A673 (cell line): ENCODE data around the gene TRAPPC10. TPM values are rescaled to one million over a fixed set of nuclear protein-coding genes. Genes with fewer than 3 reads are reported as not detected.

ENCODE experiments used
- BruUV-seq: library from RNA; stranded (reverse); fragments of 400-500 nt; replicated peaks from 2 replicates; lab custom pipeline; 2021; lab: Mats Ljungman, UMichigan
- CTCF ChIA-PET: fragments of 300-600 bp; sonication (Branson Sonifier 250); formaldehyde crosslinking; loops from one replicate; lab custom pipeline; 2022; ENCODE audit warnings: antibody characterized with exemption; lab: Charles Lee
- POLR2A ChIA-PET: fragments of 300-600 bp; sonication (Branson Sonifier 250); formaldehyde crosslinking; loops from one replicate; lab custom pipeline; 2022; ENCODE audit warnings: antibody characterized with exemption; ENCODE audit not compliant: low non-redundant PET; lab: Charles Lee
- DNase-seq: peaks from one replicate; pipeline ENCODE4 v3.0.0-alpha.2; 2015; ENCODE audit warnings: low spot score
- H3K27ac ChIP-seq: fragments of 200-600 bp; sonication (generic); 2 replicates; pipeline ENCODE4 v1.5.1; 2016; ENCODE audit warnings: mixed run types, low read depth, mild to moderate bottlenecking, mixed read lengths, antibody characterized with exemption, low read length; ENCODE audit not compliant: poor library complexity, severe bottlenecking
- H3K27me3 ChIP-seq: fragments of 200-600 bp; sonication (generic); replicated peaks from 2 replicates; pipeline ENCODE4 v1.6.1; 2017; ENCODE audit warnings: mixed run types, low read depth, mild to moderate bottlenecking, mixed read lengths, antibody characterized with exemption, low read length; ENCODE audit not compliant: insufficient read depth, poor library complexity
- H3K36me3 ChIP-seq: fragments of 200-600 bp; sonication (generic); 2 replicates; pipeline ENCODE4 v1.6.1; 2016; ENCODE audit warnings: mixed run types, mild to moderate bottlenecking, mixed read lengths, antibody characterized with exemption, low read length; ENCODE audit not compliant: insufficient read depth, poor library complexity, severe bottlenecking
- H3K4me1 ChIP-seq: fragments of 200-600 bp; sonication (generic); 2 replicates; pipeline ENCODE4 v1.6.1; 2017; ENCODE audit warnings: mixed run types, mild to moderate bottlenecking, mixed read lengths, antibody characterized with exemption, low read length; ENCODE audit not compliant: insufficient read depth, poor library complexity, severe bottlenecking
- H3K4me3 ChIP-seq: fragments of 200-600 bp; sonication (generic); 2 replicates; pipeline ENCODE4 v1.5.1; 2016; ENCODE audit warnings: low read depth, mixed run types, mild to moderate bottlenecking, mixed read lengths, low read length; ENCODE audit not compliant: poor library complexity, severe bottlenecking
- H3K9me3 ChIP-seq: fragments of 200-600 bp; sonication (generic); 2 replicates; pipeline ENCODE4 v1.6.1; 2016; ENCODE audit warnings: mixed run types, low read depth, mild to moderate bottlenecking, mixed read lengths, antibody characterized with exemption, low read length; ENCODE audit not compliant: poor library complexity, severe bottlenecking
- CTCF ChIP-seq: fragments of 300-800, 200-600 bp; sonication (generic); conservative IDR thresholded peaks from 2 replicates; pipeline ENCODE4 v1.5.1; 2017; ENCODE audit warnings: low read depth, mild to moderate bottlenecking, antibody characterized with exemption, low read length, moderate library complexity, mixed read lengths
- EZH2 ChIP-seq: fragments of 200-600 bp; sonication (generic); IDR thresholded peaks from 2 replicates; pipeline ENCODE4 v1.6.1; 2017; ENCODE audit warnings: borderline replicate concordance, low read depth, mild to moderate bottlenecking, mixed read lengths, antibody characterized with exemption, low read length; ENCODE audit not compliant: poor library complexity, severe bottlenecking
- intact Hi-C: fragments of 100-400 bp; cut with micrococcal nuclease; formaldehyde crosslinking; loops from one replicate; pipeline ENCODE4 v1.10.0; 2022; ENCODE audit not compliant: unreplicated experiment
- total RNA-seq: library from RNA; stranded (reverse); gene quantifications from 2 replicates; pipeline ENCODE4 v1.2.3, GENCODE V29; 2021

Gene TRAPPC10
- total RNA-seq, 1 experiment from 2014 or later: 51.4 TPM

- no peak for TF ChIP-seq CTCF
- no peak for TF ChIP-seq EZH2
- BruUV-seq: no TSS peak
- H3K4me3 ChIP-seq: no peak overlapping the region
- H3K27ac ChIP-seq: no peak overlapping the region
- H3K27me3 ChIP-seq: no peaks in the 10 kb centered on the region
- ChIA-PET POLR2A (no interaction called here), CTCF (no interaction called here)
- no peaks in the 10 kb centered on the region for H3K9me3 ChIP-seq
- intact Hi-C loops: no loop called here
- peaks cover 11% of the 10 kb centered on the region for H3K36me3 ChIP-seq
- H3K4me1 ChIP-seq: no peaks in the 10 kb centered on the region
- no peak for DNase-seq
These were observed 44.1 kb upstream of the TRAPPC10 start for GRCh38 chr21:43967981-43968380.

GRCh38 chr21:43968410-43969114 lies 43.5 kb upstream of the TRAPPC10 start:
- Histone ChIP-seq H3K36me3 (peaks cover 11% of the 10 kb centered on the region), H3K4me3 (no peak overlapping the region), H3K4me1 (no peaks in the 10 kb centered on the region), H3K27me3 (no peaks in the 10 kb centered on the region), H3K27ac (no peak overlapping the region), H3K9me3 (no peaks in the 10 kb centered on the region)
- ChIA-PET CTCF (no interaction called here), POLR2A (no interaction called here)
- DNase-seq: no peak
- intact Hi-C loops: no loop called here
- TF ChIP-seq EZH2: no peak
- TF ChIP-seq CTCF: no peak
- no TSS peak for BruUV-seq

GRCh38 chr21:43969115-43969444 lies 43.0 kb upstream of the TRAPPC10 start:
- no peak overlapping the region for H3K4me3 ChIP-seq
- no peaks in the 10 kb centered on the region for H3K27me3 ChIP-seq
- no TSS peak for BruUV-seq
- no peak for TF ChIP-seq CTCF
- no peak for TF ChIP-seq EZH2
- POLR2A ChIA-PET: no interaction called here
- intact Hi-C loops: no loop called here
- no peaks in the 10 kb centered on the region for H3K9me3 ChIP-seq
- peaks cover 11% of the 10 kb centered on the region for H3K36me3 ChIP-seq
- DNase-seq: no peak
- no peaks in the 10 kb centered on the region for H3K4me1 ChIP-seq
- no peak overlapping the region for H3K27ac ChIP-seq
- CTCF ChIA-PET: no interaction called here
